Immature natural killer cell (primary cell): ENCODE measurements around the gene LPXN. TPM values are rescaled to one million over a fixed set of nuclear protein-coding genes. Genes with fewer than 3 reads are reported as not detected.

Experiments
- DNase-seq, 3 donors: peaks; one replicate each; pipeline ENCODE4 v3.0.0; 2022; ENCODE audit warnings: mixed read lengths in 1 of 3
- H3K27ac Mint-ChIP-seq, 6 donors: one replicate each; pipeline ENCODE4 v1.8.0; 2020; ENCODE audit warnings: mixed read lengths in 6 of 6, mild to moderate bottlenecking in 5 of 6, inconsistent platforms in 4 of 6, moderate library complexity in 3 of 6
- H3K27me3 Mint-ChIP-seq, 3 donors: one replicate each; pipeline ENCODE4 v1.8.0; 2020 to 2021; ENCODE audit warnings: low read depth in 3 of 3, mild to moderate bottlenecking in 3 of 3, mixed read lengths in 3 of 3, moderate library complexity in 3 of 3, inconsistent platforms in 1 of 3
- H3K36me3 Mint-ChIP-seq, 3 donors: one replicate each; pipeline ENCODE4 v1.8.0; 2020; ENCODE audit warnings: mixed read lengths in 3 of 3, inconsistent platforms in 2 of 3, mild to moderate bottlenecking in 2 of 3
- H3K4me1 Mint-ChIP-seq, 2 donors: one replicate each; pipeline ENCODE4 v1.8.0; 2020; ENCODE audit warnings: inconsistent platforms in 2 of 2, mild to moderate bottlenecking in 2 of 2, mixed read lengths in 2 of 2, moderate library complexity in 1 of 2
- H3K4me3 Mint-ChIP-seq, 5 donors: one replicate each; pipeline ENCODE4 v1.8.0; 2020; ENCODE audit warnings: mild to moderate bottlenecking in 5 of 5, mixed read lengths in 5 of 5, inconsistent platforms in 3 of 5, moderate library complexity in 3 of 5
- H3K9me3 Mint-ChIP-seq, 6 donors: one replicate each; pipeline ENCODE4 v1.8.0; 2020; ENCODE audit warnings: mild to moderate bottlenecking in 6 of 6, mixed read lengths in 6 of 6, inconsistent platforms in 4 of 6, moderate library complexity in 3 of 6
- polyA plus RNA-seq, 3 donors: library from polyadenylated mRNA; unstranded; fragments of 300-500 nt; fragmentation: Illumina TruSeq; gene quantifications; one replicate each; pipeline ENCODE4 v1.2.3, GENCODE V29; 2021

The LPXN gene
- polyA plus RNA-seq, 3 donors from 2014 or later, result 153 to 217 (median 197) TPM

DNA sequence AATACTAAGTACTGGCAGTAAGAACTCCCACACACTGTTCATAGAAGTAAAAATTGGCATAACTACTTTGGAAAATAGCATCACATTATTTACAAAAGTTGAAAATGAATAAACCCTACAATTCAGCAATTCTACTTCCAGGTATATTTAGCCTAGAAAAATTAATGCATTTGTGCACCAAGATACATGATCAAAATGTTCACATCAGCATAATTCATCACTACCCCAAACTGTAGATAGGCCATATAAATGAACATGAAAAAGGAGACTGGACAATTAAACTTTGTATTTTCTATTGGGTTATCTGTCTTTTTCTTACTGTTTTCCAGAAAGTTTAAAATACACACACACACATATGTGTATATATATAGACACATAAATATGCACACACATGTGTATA, 73.7 kb downstream of the LPXN start:
- no peak for DNase-seq
- Mint-ChIP-seq H3K4me1 (peaks cover 23 to 30% of the 10 kb centered on the region in 2 donors), H3K27ac (no peak overlapping the region), H3K4me3 (no peak overlapping the region), H3K9me3 (no peaks in the 10 kb centered on the region), H3K27me3 (peaks cover 0 to 2% (median 0%) of the 10 kb centered on the region in 3 donors), H3K36me3 (peaks cover 0 to 9% (median 4%) of the 10 kb centered on the region in 3 donors)

DNA sequence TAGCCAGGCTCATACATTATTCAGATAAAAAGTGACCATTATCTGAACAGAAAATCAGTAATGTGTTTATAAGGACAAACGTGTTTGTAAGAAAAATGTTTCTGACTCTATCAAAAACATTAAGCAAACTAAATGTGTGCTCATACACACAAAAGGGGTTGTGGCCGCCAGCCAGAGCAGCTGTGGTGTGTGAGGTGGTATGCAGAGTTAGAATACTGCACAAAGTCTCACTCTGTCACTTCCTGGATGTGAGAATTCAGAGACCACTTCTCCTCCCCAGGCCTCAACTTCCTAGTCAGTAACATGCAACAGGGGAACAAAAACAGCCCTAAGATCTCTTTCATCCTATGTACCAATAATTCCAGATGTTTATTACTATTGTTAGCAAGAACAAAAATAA, 77.2 kb downstream of the LPXN start:
- Mint-ChIP-seq H3K36me3 (peaks cover 0 to 5% (median 0%) of the 10 kb centered on the region in 3 donors), H3K4me3 (peak overlapping the region; percentile 3 to 68 (median 53))

DNA sequence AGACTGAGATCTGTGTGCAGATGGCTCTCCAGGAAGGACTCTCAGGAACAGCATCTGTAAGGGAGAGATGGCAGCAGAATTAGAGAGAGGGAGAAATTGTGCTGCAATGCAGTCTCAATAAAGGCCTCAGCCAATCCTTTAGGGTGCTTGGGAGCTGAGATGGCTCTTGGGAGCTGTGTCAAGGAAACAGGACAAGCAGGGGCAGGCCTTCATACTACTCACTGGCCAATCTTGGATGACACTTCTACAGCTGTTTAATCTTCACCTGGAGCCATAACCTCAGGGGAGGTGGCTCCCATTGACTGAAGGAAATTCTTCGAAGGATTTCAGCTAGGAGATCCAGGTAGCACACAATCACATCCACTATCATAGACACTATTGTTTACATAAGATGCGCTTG, 77.7 kb downstream of the LPXN start:
- peaks cover 0 to 5% (median 0%) of the 10 kb centered on the region in 3 donors for H3K36me3 Mint-ChIP-seq
- no peak for DNase-seq
- no peaks in the 10 kb centered on the region for H3K27me3 Mint-ChIP-seq
- H3K4me3 Mint-ChIP-seq, result peak overlapping the region; percentile 5 to 68 (median 53)
- peak overlapping the region; percentile 80 to 94 (median 88) for H3K27ac Mint-ChIP-seq
- H3K9me3 Mint-ChIP-seq, result no peaks in the 10 kb centered on the region
- H3K4me1 Mint-ChIP-seq, result peaks cover 27 to 38% of the 10 kb centered on the region in 2 donors

More for the DNA sequence above, 77.2 kb downstream of the LPXN start:
- H3K27ac Mint-ChIP-seq, result peak overlapping the region; percentile 80 to 94 (median 88)
- no peaks in the 10 kb centered on the region for H3K27me3 Mint-ChIP-seq
- DNase-seq, result peak; percentile 19 to 35 (median 35)
- H3K9me3 Mint-ChIP-seq, result no peaks in the 10 kb centered on the region
- H3K4me1 Mint-ChIP-seq, result peaks cover 27 to 38% of the 10 kb centered on the region in 2 donors

DNA sequence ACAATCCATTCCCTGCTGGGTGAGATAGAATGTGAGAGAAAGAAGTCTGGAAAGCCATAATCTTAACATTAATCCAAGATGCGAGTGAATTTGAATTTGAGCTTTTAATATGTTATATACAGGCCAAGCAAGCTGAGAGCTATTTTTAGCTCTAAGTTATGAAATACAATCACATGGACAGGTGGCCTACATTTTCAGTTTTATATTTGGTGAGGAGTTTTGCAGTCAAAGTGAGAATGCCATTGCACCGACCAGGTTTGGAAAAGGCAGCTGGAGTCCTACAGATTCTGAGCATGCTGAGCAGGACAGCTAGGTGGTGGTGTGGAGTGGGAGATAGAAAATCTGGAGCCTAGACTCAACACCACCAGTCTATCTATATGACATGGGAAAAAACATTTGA, 79.8 kb downstream of the LPXN start:
- peaks cover 27 to 38% of the 10 kb centered on the region in 2 donors for H3K4me1 Mint-ChIP-seq
- no peak for DNase-seq
- no peak overlapping the region for H3K27ac Mint-ChIP-seq
- no peaks in the 10 kb centered on the region for H3K36me3 Mint-ChIP-seq
- H3K4me3 Mint-ChIP-seq, result no peak overlapping the region
- peaks cover 0 to 2% (median 0%) of the 10 kb centered on the region in 6 donors for H3K9me3 Mint-ChIP-seq
- no peaks in the 10 kb centered on the region for H3K27me3 Mint-ChIP-seq

DNA sequence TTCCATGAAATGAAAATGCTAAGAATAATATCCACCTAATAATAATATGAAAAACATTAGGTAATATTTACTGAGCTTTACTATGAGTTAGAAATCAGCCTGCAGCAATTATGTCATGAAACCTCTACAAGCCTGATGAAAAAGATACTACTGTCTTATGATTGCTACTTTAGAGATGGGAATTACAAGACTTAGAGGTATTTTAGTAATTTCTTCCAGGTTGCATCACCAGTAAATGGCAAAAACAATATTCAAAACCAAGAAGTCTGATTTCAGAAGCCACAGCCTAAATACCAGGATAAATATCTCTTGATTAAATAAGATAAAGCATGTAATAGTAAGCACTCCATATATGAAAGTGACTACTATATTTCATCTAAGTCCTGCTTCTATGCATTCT, 81.6 kb downstream of the LPXN start:
- DNase-seq, result no peak
- no peak overlapping the region for H3K4me3 Mint-ChIP-seq
- H3K36me3 Mint-ChIP-seq, result peaks cover 0 to 3% (median 0%) of the 10 kb centered on the region in 3 donors
- peaks cover 0 to 2% (median 0%) of the 10 kb centered on the region in 3 donors for H3K27me3 Mint-ChIP-seq
- peaks cover 0 to 2% (median 0%) of the 10 kb centered on the region in 6 donors for H3K9me3 Mint-ChIP-seq
- peaks cover 25 to 29% of the 10 kb centered on the region in 2 donors for H3K4me1 Mint-ChIP-seq
- H3K27ac Mint-ChIP-seq, result no peak overlapping the region

DNA sequence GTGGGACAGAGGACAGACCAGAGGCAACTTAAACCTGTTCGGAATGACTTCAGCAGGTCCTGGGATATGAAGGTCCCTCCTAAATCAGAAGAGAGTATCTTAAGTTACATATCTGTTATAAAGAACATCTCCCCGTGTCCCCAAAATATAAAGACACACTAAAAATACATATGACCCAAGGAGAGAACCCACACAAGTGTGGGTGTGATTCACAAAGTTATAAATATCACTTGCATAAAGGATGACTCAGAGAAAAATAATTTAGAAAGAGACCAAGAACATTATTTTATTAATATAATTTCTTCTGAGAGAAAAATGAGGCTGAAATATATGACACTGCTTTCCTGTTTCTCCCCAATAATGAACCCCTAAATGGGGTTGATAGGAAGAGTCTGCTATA, 82.0 kb downstream of the LPXN start:
- DNase-seq, result no peak
- Mint-ChIP-seq H3K36me3 (peaks cover 0 to 5% (median 0%) of the 10 kb centered on the region in 3 donors), H3K4me3 (no peak overlapping the region), H3K27me3 (peaks cover 0 to 2% (median 0%) of the 10 kb centered on the region in 3 donors), H3K27ac (no peak overlapping the region), H3K4me1 (peaks cover 21 to 25% of the 10 kb centered on the region in 2 donors), H3K9me3 (peaks cover 0 to 2% (median 0%) of the 10 kb centered on the region in 6 donors)

DNA sequence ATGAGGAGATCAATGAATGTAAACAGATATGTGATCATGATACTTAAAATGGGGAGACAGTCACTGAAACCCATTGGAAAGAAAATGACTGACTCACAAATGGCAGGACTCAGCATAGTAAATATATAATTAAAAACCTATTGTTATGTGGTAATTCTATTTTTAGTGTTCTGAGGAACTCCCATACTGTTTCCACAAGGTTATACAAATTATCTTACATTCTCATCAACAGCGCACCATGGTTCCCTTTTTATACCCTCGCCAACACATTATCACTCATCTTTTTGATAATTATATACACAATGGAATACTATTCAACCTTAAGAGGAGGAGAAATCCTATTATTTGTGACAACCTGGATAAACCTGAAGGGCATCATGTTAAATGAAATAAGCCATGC, 84.8 kb downstream of the LPXN start:
- Mint-ChIP-seq H3K27ac (no peak overlapping the region), H3K9me3 (peaks cover 0 to 2% (median 0%) of the 10 kb centered on the region in 6 donors), H3K4me1 (no peaks in the 10 kb centered on the region), H3K36me3 (peaks cover 0 to 5% (median 4%) of the 10 kb centered on the region in 3 donors), H3K27me3 (peaks cover 0 to 3% (median 0%) of the 10 kb centered on the region in 3 donors), H3K4me3 (no peak overlapping the region)
- no peak for DNase-seq

DNA sequence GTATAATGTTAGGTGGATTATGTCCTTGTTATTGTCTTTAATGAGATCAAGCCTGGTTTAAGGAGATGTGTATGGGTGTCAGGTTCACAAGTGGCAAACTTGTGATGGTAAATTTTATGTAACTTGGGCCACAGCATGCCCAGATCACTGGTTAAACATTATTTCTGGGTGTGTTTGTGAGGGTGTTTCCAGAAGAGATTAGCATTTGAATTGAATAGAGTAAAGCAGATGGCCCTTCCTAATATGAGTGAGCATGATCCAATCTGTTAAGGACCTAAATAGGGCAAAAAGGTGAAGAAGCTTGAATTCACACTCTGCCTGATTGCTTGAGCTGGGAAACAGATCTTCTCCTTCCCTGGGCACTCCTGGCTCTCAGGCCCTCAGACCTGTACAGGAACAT, 88.5 kb downstream of the LPXN start:
- Mint-ChIP-seq H3K4me3 (no peak overlapping the region), H3K36me3 (peaks cover 0 to 5% (median 4%) of the 10 kb centered on the region in 3 donors), H3K27me3 (peaks cover 0 to 9% (median 7%) of the 10 kb centered on the region in 3 donors), H3K9me3 (peaks cover 0 to 2% (median 0%) of the 10 kb centered on the region in 6 donors), H3K27ac (no peak overlapping the region), H3K4me1 (no peaks in the 10 kb centered on the region)
- DNase-seq, result no peak

DNA sequence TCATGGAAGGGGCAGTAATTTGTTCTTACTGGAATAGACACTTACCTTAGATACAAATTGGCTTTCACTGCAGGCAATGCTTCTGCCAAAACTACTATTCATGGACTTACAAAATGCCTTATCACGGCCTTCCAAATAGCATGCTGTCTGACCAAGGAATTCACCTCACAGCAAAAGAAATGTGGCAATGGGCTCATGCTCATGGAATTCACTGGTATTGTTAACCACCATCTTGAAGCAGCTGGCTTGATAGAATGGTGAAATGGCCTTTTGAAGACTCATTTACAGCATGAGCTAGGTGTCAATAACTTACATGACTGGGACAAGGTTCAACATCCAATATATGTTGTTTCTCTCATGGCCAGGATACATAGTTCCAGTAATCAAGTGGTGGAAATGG, 89.7 kb downstream of the LPXN start:
- H3K4me1 Mint-ChIP-seq, result no peaks in the 10 kb centered on the region
- H3K27ac Mint-ChIP-seq, result no peak overlapping the region
- DNase-seq, result no peak
- peaks cover 0 to under 1% (median 0%) of the 10 kb centered on the region in 6 donors for H3K9me3 Mint-ChIP-seq
- peaks cover 0 to 9% (median 7%) of the 10 kb centered on the region in 3 donors for H3K27me3 Mint-ChIP-seq
- H3K4me3 Mint-ChIP-seq, result no peak overlapping the region
- peaks cover 0 to 5% (median 4%) of the 10 kb centered on the region in 3 donors for H3K36me3 Mint-ChIP-seq

Other genes with a start within 250 kb of the LPXN start
- gene OR5B17, start 216.8 kb downstream of the LPXN start, polyA plus RNA-seq, result not detected
- not detected for gene OR5B3, start 169.0 kb downstream of the LPXN start, polyA plus RNA-seq
- not detected for gene OR5B2, start 147.7 kb downstream of the LPXN start, polyA plus RNA-seq
- gene OR5B12, start 133.6 kb downstream of the LPXN start, polyA plus RNA-seq, result not detected
- gene OR5B21, start 67.8 kb downstream of the LPXN start, polyA plus RNA-seq, result not detected
- 10 to 100 TPM in 2 of 3 donors, 1 to 10 TPM in 1; 6.6 to 15.4 (median 10.8) TPM for gene ZFP91, start 3.2 kb upstream of the LPXN start, polyA plus RNA-seq
- gene CNTF, start 46.8 kb upstream of the LPXN start, polyA plus RNA-seq, result under 1 TPM in 1 of 3 donors, not detected in 2; 0.46 TPM
- gene GLYAT, start 156.1 kb upstream of the LPXN start, polyA plus RNA-seq, result not detected